Transverse colon (tissue), 4 donors: ENCODE measurements around the gene ZNF280C. TPM values are rescaled to one million over a fixed set of nuclear protein-coding genes. Genes with fewer than 3 reads are reported as not detected.

Source experiments
- DNase-seq: peaks from one replicate; pipeline ENCODE4 v3.0.0-alpha.2; 2019
- H3K27ac ChIP-seq, 4 donors: fragments of 200-600 bp; sonication (generic); 2 replicates each; pipeline ENCODE4 v1.5.1; 2016 to 2018; ENCODE audit warnings: inconsistent platforms in 4 of 4
- H3K27me3 ChIP-seq: fragments of 200-600 bp; sonication (generic); 2 replicates; pipeline ENCODE4 v1.5.1; 2017; ENCODE audit warnings: inconsistent platforms
- H3K36me3 ChIP-seq, 4 donors: fragments of 200-600 bp; sonication (generic); 2 replicates each; pipeline ENCODE4 v1.5.1; 2017 to 2019; ENCODE audit warnings: inconsistent platforms in 4 of 4
- H3K4me1 ChIP-seq, 4 donors: fragments of 200-600 bp; sonication (generic); 2 replicates each; pipeline ENCODE4 v1.5.1; 2017 to 2020; ENCODE audit warnings: inconsistent platforms in 4 of 4
- H3K4me3 ChIP-seq, 4 donors: fragments of 200-600 bp; sonication (generic); 1 replicate in 1 of 4; 2 replicates in 3 of 4; pipeline versions ENCODE4 v1.5.1 to v1.6.1; 2017 to 2019; ENCODE audit warnings: inconsistent platforms in 4 of 4
- H3K9me3 ChIP-seq, 2 donors: fragments of 200-600 bp; sonication (generic); 2 replicates each; pipeline ENCODE4 v1.5.1; 2017 to 2019; ENCODE audit warnings: inconsistent platforms in 2 of 2
- EP300 ChIP-seq: sonication (generic); formaldehyde crosslinking; IDR thresholded peaks from one replicate; pipeline ENCODE4 v1.6.1; 2017; ENCODE audit warnings: antibody characterized with exemption, low read depth
- POLR2A ChIP-seq: fragments of 450-650 bp; IDR thresholded peaks from one replicate; pipeline ENCODE4 v1.6.1; 2016; ENCODE audit warnings: antibody characterized with exemption, mild to moderate bottlenecking, moderate library complexity
- POLR2AphosphoS5 ChIP-seq, 3 donors: sonication (generic); formaldehyde crosslinking; IDR thresholded peaks; one replicate each; pipeline ENCODE4 v1.6.1; 2016; ENCODE audit warnings: antibody characterized with exemption in 3 of 3
- WGBS, 2 donors: methylation state at CpG; one replicate each; pipeline ENCODE4 v1.1.5; 2018; ENCODE audit warnings: low coverage in 1 of 2; 5-methylcytosine and 5-hydroxymethylcytosine counted together
- in situ Hi-C, 4 donors: fragments of 200-750 bp; cut with MboI; loops; one replicate each; pipeline versions ENCODE4 v1.15.0 to v1.15.1; 2017; ENCODE audit warnings: low sequenced_read_pairs in 3 of 4, low pct_ligation_motif_present in 1 of 4, low pct_unique_long_range_greater_than_20kb in 1 of 4
- intact Hi-C: fragments of 100-400 bp; cut with DNase I; formaldehyde crosslinking; loops from one replicate; pipeline ENCODE4 v1.15.1; 2023; ENCODE audit warnings: low total_unique reads
- total RNA-seq, 4 donors: library from RNA; depleted of rRNA; stranded (reverse); fragments of >200 nt; gene quantifications; one replicate each; pipeline ENCODE4 v1.1.0, GENCODE V29; 2016
- TF ChIP-seq, protein P1 (sequence below), 5 experiments: fragments of 200-600 bp in 3 of 5; fragments of 450-650 bp in 2 of 5; sonication (generic) in 3 of 5; IDR thresholded peaks; 1 replicate in 2 of 5; 2 replicates in 3 of 5; pipeline ENCODE4 v1.5.1; 2016 to 2017; ENCODE audit warnings: antibody characterized with exemption in 5 of 5, inconsistent platforms in 3 of 5, mild to moderate bottlenecking in 2 of 5, moderate library complexity in 1 of 5

The ZNF280C gene
- total RNA-seq, 4 donors from 2014 or later, result 2.3 to 4.2 (median 3.2) TPM

DNA sequence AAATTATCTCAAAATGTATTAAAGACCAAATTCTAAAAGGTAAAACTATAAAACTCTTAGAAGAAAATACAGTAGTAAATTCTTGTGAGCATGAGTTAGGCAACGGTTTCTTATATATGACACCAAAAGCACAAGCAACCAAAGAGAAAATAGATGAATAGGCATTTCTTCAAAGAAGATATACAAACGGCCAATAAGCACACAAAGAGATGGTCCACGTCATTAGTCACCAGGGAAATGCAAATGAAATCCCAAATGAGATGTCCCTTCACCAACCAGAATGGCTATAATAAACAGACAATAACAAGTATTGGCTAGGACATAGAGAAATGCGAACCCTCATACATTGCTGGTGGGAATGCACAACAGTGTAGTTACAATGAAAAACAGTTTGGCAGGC lies 52.4 kb downstream of the ZNF280C start:
- DNase-seq, result no peak
- in situ Hi-C loops, result no loop called here
- Histone ChIP-seq H3K4me1 (no peaks in the 10 kb centered on the region), H3K9me3 (no peaks in the 10 kb centered on the region), H3K27me3 (no peaks in the 10 kb centered on the region), H3K27ac (no peak overlapping the region), H3K36me3 (no peaks in the 10 kb centered on the region), H3K4me3 (no peak overlapping the region)
- TF ChIP-seq, protein P1, sequence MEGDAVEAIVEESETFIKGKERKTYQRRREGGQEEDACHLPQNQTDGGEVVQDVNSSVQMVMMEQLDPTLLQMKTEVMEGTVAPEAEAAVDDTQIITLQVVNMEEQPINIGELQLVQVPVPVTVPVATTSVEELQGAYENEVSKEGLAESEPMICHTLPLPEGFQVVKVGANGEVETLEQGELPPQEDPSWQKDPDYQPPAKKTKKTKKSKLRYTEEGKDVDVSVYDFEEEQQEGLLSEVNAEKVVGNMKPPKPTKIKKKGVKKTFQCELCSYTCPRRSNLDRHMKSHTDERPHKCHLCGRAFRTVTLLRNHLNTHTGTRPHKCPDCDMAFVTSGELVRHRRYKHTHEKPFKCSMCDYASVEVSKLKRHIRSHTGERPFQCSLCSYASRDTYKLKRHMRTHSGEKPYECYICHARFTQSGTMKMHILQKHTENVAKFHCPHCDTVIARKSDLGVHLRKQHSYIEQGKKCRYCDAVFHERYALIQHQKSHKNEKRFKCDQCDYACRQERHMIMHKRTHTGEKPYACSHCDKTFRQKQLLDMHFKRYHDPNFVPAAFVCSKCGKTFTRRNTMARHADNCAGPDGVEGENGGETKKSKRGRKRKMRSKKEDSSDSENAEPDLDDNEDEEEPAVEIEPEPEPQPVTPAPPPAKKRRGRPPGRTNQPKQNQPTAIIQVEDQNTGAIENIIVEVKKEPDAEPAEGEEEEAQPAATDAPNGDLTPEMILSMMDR (IDR thresholded peaks at IDR 0.05), result no peak
- no peak for TF ChIP-seq EP300
- no peak for TF ChIP-seq POLR2A
- no peak for TF ChIP-seq POLR2AphosphoS5 (IDR thresholded peaks at IDR 0.05)
- WGBS, 2 donors, result 67 to 100% methylated on average over 1 to 4 of the region's 4 CpGs
- intact Hi-C loops, result no loop called here

DNA sequence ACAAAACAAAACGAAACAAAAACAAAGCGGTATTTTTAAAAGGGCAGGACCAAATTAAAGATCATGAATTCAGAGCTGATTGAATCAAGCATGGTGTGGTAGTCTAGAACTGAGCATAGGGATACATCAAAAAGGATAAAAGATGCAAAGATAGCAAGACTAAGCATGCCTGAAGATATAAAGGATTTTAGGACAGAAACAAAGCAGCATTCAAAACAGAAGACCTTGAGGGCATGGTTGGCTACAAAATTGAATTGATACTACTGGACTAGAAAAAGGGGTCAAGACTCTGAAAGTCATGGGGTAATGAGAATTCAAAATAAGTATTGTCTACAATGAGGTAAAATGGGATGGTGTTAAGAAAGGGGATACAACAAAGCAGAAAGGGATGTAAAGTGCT lies 55.3 kb downstream of the ZNF280C start:
- WGBS, 2 donors, result 80 to 93% methylated on average over 2 of the region's 2 CpGs

DNA sequence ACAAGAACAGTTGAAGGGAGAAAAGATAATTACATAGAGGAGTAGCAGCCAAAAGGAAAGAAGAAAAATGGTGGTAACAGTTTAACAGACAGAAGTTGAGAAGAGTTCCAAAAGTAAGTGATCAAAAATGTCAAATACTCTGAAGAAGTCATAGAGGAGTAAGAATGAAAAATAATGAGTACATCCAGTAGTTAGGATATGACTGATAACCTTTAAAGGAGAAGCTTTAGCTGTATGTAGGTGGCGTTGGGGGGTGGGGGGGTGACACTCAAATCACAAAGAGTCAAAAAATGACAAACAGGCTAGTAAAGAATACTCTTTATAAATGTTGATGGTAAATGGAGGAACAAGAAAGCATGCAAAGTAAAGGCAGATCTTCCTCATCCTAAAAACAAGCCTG lies 56.3 kb downstream of the ZNF280C start:
- Histone ChIP-seq H3K27ac (no peak overlapping the region), H3K9me3 (no peaks in the 10 kb centered on the region), H3K4me1 (no peaks in the 10 kb centered on the region), H3K4me3 (no peak overlapping the region), H3K27me3 (no peaks in the 10 kb centered on the region), H3K36me3 (no peaks in the 10 kb centered on the region)
- intact Hi-C loops (no loop called here), in situ Hi-C loops (no loop called here)
- no peak for TF ChIP-seq POLR2A
- TF ChIP-seq EP300, result no peak
- TF ChIP-seq, protein P1 (IDR thresholded peaks at IDR 0.05), result no peak
- no peak for TF ChIP-seq POLR2AphosphoS5 (IDR thresholded peaks at IDR 0.05)
- no peak for DNase-seq
- WGBS, 2 donors, result 52 to 80% methylated on average over 1 of the region's 1 CpG

More for the DNA sequence above, 55.3 kb downstream of the ZNF280C start:
- H3K27me3 ChIP-seq, result no peaks in the 10 kb centered on the region
- no peak for DNase-seq
- intact Hi-C loops (no loop called here), in situ Hi-C loops (no loop called here)
- H3K4me3 ChIP-seq, result no peak overlapping the region
- TF ChIP-seq EP300, result no peak
- H3K9me3 ChIP-seq, result no peaks in the 10 kb centered on the region
- H3K27ac ChIP-seq, result no peak overlapping the region
- H3K36me3 ChIP-seq, result no peaks in the 10 kb centered on the region
- H3K4me1 ChIP-seq, result no peaks in the 10 kb centered on the region

GRCh38 chrX:130211415-130212186 lies 57.1 kb downstream of the ZNF280C start:
- 74 to 83% methylated on average over 1 to 4 of the region's 4 CpGs for WGBS, 2 donors
- intact Hi-C loops (no loop called here), in situ Hi-C loops (no loop called here)

More at GRCh38 chrX:130211415-130212186, 57.1 kb downstream of the ZNF280C start:
- no peak for DNase-seq
- H3K9me3 ChIP-seq, result no peaks in the 10 kb centered on the region
- TF ChIP-seq POLR2A, result no peak
- no peak for TF ChIP-seq EP300
- TF ChIP-seq, protein P1 (IDR thresholded peaks at IDR 0.05), result no peak
- no peak for TF ChIP-seq POLR2AphosphoS5 (IDR thresholded peaks at IDR 0.05)
- H3K27ac ChIP-seq, result no peak overlapping the region
- H3K36me3 ChIP-seq, result no peaks in the 10 kb centered on the region
- no peak overlapping the region for H3K4me3 ChIP-seq
- no peaks in the 10 kb centered on the region for H3K4me1 ChIP-seq
- H3K27me3 ChIP-seq, result no peaks in the 10 kb centered on the region
